HG02938 (cell line): ENCODE data around the gene WNT9A.

Source experiments
- ATAC-seq: cut with Tn5 transposase; IDR thresholded peaks from one replicate; pipeline ENCODE4 v1.9.1; 2021; ENCODE audit warnings: mild to moderate bottlenecking, moderate library complexity; ENCODE audit not compliant: unreplicated experiment

WNT9A gene

GRCh38 chr1:227942021-227942715 lies 5.6 kb downstream of the WNT9A start:
- ATAC-seq = no peak

DNA sequence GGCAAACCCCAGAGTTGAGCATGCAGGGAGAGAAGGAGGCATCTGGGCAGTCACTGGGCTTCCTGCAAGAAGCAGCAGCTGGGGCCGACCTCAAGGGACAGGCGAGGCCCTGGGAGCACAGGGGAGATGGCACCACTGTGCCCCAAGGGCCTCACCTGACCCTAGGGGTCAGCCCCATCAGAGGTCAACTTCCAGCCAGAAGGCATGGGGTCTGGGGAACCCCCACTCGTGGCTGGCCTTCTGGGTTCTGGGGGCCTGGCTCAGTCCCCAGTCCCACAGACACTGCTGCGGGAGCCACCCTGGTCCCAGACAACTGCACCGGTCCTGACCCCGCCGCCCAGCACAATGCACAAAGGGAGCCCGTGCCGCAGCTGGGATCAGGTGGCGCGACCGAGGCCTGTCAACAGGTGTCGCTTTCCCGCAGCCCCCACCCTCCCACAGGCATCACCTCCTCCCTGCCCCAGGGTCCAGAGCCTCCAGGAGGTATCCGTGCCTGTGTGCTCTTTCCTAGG lies 6.2 kb downstream of the WNT9A start:
- ATAC-seq = no peak

DNA sequence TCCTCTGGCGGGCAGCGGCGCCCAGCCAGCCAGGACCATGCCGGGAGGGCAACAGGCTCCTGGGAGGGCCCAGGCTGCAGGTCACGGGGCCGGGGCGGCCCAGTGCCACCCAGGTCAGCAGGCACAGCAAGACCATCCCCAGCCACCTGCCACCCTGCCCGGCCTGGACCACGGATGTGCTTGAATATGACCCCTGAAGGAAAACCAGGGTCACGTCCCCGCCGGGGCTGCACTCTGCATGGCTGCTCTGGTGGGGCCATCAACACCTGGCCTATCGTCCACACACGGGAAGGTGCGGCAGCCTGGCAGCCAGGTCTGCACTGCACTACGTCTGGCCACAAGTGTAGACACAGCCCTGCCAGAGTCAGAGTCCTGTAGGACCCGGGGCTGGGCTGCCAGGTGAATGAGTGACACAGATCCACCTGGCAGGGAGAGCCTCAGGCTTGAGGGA lies 6.9 kb downstream of the WNT9A start:
- no peak for ATAC-seq

DNA sequence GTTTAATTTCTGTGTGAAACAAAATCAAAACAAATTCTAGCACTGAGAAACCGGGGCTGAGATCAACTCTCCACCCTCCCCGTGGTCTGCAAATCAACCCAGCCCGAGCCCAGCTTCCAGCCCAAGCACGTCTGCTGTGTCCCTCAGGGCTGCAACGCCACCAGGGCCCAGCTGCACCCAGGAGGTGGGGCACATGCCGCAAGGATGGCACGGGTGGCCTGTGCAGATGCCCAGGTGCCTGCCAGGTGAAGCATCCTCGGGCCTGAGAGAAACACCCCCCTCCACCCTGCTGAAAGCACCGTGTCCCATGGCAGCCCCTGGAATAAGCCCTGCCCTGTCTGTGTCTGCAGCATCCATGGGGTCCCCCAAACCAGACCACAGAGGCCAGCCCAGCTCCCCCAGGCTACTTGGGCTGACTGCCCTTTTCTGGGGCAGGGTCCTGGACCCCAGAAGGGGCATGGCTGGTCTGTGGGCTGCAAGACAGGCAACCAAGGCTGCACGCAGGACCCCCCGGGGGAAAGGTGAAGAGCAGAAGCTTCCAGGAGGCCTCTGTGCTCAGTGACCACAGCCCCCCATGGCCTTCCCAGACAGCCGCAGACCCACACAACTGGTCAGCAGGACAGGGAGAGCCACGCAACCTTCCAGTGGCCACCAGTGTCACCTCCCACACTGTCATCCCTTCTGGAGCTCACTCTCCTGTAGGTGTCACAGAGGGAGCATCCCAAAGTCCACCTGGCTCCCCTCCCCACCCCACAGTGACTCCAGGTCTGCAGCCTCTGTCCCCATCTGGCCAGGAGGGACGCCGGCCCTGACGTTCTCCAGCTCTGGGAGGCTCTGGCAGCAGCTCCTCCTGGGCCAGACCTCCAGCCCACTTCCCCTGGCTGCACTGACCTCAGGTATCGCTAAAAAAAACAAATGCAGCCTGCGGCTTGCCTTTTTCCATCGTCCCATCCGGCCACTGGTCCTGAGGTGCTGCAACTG lies 7.7 kb downstream of the WNT9A start:
- no peak for ATAC-seq

DNA sequence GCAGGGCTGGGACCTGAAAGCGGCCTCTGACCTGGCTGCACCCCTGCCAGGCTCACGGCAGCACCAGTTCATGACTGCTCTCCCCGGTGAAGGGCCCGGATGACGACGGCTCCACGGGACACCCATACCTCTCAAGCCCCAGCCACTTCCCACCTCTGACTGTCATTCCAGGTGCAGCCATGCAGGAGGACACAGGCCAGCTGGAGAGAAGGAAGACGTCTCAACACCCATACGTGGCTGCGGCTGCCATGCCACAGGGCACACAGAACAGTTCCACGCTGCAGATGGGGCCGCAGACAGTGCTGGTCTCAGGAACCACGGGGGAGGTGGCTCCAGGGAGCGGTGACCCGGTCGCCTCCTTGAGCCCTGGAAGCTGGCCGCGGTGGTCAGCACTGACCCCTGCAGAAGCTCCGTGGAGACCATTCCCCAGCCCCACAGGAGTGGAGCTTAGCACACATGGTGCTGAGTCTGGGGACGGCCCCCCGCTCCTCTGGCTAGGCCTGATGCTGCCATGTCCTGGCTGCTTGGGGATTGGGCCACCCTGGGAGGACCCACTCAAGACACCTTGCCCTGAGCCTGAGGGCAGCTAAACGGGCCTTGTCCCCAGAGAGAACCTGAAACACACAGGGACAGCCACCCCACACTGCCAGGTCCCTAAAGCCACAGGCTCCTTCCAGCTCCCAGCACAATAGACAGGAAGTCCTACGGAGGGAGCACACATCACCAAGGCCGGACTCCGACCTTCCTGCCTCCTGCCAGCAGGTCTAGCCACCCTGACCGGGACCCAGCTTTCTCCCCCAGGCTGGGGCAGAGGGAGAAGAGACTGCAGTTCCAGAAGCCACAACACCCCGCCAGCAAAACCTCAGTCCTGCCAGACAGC lies 8.6 kb downstream of the WNT9A start:
- no peak for ATAC-seq

GRCh38 chr1:227938276-227938675 lies 9.5 kb downstream of the WNT9A start:
- no peak for ATAC-seq

- ATAC-seq = no peak
These were observed 9.9 kb downstream of the WNT9A start for GRCh38 chr1:227937838-227938145.

- no peak for ATAC-seq
These were observed 10.5 kb downstream of the WNT9A start for GRCh38 chr1:227937031-227937837.

DNA sequence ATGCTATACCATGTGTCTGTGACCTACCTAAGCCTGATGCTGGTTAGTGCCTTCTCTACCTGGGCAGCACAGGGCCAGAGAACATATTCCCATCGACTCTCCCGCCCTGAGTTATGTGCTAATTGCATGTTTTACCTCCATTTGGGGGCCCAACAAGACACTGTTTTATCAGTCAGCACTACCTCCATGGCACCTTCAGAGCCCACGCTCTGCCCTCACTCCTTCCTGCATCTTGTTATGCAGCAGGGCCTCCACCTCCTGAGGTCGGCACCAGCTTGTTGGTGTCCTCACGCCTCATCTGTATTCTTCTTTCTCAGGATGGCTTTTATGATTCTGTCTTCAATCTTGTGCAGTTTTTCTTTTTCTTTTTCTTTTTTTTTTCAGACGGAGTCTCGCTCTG lies 11.9 kb downstream of the WNT9A start:
- ATAC-seq = no peak

- ATAC-seq = no peak
These were observed 13.0 kb downstream of the WNT9A start for GRCh38 chr1:227934476-227935313.

GRCh38 chr1:227929751-227930472 lies 17.8 kb downstream of the WNT9A start:
- ATAC-seq = no peak

- ATAC-seq = no peak
These were observed 18.8 kb downstream of the WNT9A start for GRCh38 chr1:227928811-227929375.

- no peak for ATAC-seq
These were observed 19.6 kb downstream of the WNT9A start for GRCh38 chr1:227927971-227928741.

- ATAC-seq = no peak
These were observed 20.5 kb downstream of the WNT9A start for GRCh38 chr1:227926896-227927885.

GRCh38 chr1:227926216-227926791 lies 21.4 kb downstream of the WNT9A start:
- ATAC-seq = no peak
